ENCODE data around the gene GIPC2.
"Not testable (repeated sequence)": the region's sequence is repeated elsewhere in the genome, so short reads cannot be mapped to it uniquely, and the experiment has no call there.

Gene GIPC2

GRCh38 chr1:78045926-78046778 is at the start of gene GIPC2:
TSS of gene GIPC2 (plus strand) at chr1:78045966. CDS start at chr1:78046095, 129 bp downstream.
- in situ Hi-C loops (cut with HindIII; ENCODE audit: low sequenced_read_pairs), result no loop called here

- in situ Hi-C loops (cut with HindIII; ENCODE audit: low sequenced_read_pairs), result no loop called here
These were observed 49.0 kb upstream of the GIPC2 start for GRCh38 chr1:77996734-77997133.

GRCh38 chr1:78000536-78000935 is 45.2 kb upstream of the GIPC2 start:
- in situ Hi-C loops (cut with HindIII; ENCODE audit: low sequenced_read_pairs), result not testable (repeated sequence)

GRCh38 chr1:78003070-78003746 is 42.6 kb upstream of the GIPC2 start:
- in situ Hi-C loops (cut with HindIII; ENCODE audit: low sequenced_read_pairs), result no loop called here

GRCh38 chr1:78003882-78004718 is 41.7 kb upstream of the GIPC2 start:
- in situ Hi-C loops (cut with HindIII; ENCODE audit: low sequenced_read_pairs), result no loop called here

GRCh38 chr1:78004719-78005447 is 40.9 kb upstream of the GIPC2 start, which contains the start of gene DNAJB4:
TSS of gene DNAJB4 (plus strand) at chr1:78004939. CDS start at chr1:78005111, 172 bp downstream.
- in situ Hi-C loops (cut with HindIII; ENCODE audit: low sequenced_read_pairs), result no loop called here

GRCh38 chr1:78005448-78005722 is 40.4 kb upstream of the GIPC2 start:
- in situ Hi-C loops (cut with HindIII; ENCODE audit: low sequenced_read_pairs), result no loop called here

GRCh38 chr1:78005755-78006154 is 40.0 kb upstream of the GIPC2 start:
- in situ Hi-C loops (cut with HindIII; ENCODE audit: low sequenced_read_pairs), result no loop called here

- in situ Hi-C loops (cut with HindIII; ENCODE audit: low sequenced_read_pairs), result no loop called here
These were observed 39.2 kb upstream of the GIPC2 start for GRCh38 chr1:78006521-78006920.

- in situ Hi-C loops (cut with HindIII; ENCODE audit: low sequenced_read_pairs), result no loop called here
These were observed 38.0 kb upstream of the GIPC2 start for GRCh38 chr1:78007677-78008341.

- in situ Hi-C loops (cut with HindIII; ENCODE audit: low sequenced_read_pairs), result no loop called here
These were observed 36.5 kb upstream of the GIPC2 start for GRCh38 chr1:78009276-78009675.

- in situ Hi-C loops (cut with HindIII; ENCODE audit: low sequenced_read_pairs), result no loop called here
These were observed 35.9 kb upstream of the GIPC2 start for GRCh38 chr1:78009836-78010235.

GRCh38 chr1:78011050-78011449 is 34.7 kb upstream of the GIPC2 start:
- in situ Hi-C loops (cut with HindIII; ENCODE audit: low sequenced_read_pairs), result no loop called here

GRCh38 chr1:78015148-78015547 is 30.6 kb upstream of the GIPC2 start:
- in situ Hi-C loops (cut with HindIII; ENCODE audit: low sequenced_read_pairs), result no loop called here

- in situ Hi-C loops (cut with HindIII; ENCODE audit: low sequenced_read_pairs), result no loop called here
These were observed 26.7 kb upstream of the GIPC2 start for GRCh38 chr1:78019024-78019423.

GRCh38 chr1:78021134-78021533 is 24.6 kb upstream of the GIPC2 start:
- in situ Hi-C loops (cut with HindIII; ENCODE audit: low sequenced_read_pairs), result not testable (repeated sequence)

GRCh38 chr1:78029793-78030192 is 16.0 kb upstream of the GIPC2 start:
- in situ Hi-C loops (cut with HindIII; ENCODE audit: low sequenced_read_pairs), result no loop called here

- in situ Hi-C loops (cut with HindIII; ENCODE audit: low sequenced_read_pairs), result no loop called here
These were observed 12.6 kb upstream of the GIPC2 start for GRCh38 chr1:78032996-78033796.

- in situ Hi-C loops (cut with HindIII; ENCODE audit: low sequenced_read_pairs), result no loop called here
These were observed 12.0 kb upstream of the GIPC2 start for GRCh38 chr1:78033797-78034172.
